Neural progenitor cell (in vitro differentiated cells): ENCODE measurements around the gene RAP1GDS1.

Experiments used
- CTCF ChIP-seq: fragments of 200-600 bp; sonication (generic); IDR thresholded peaks from 2 replicates; pipeline ENCODE4 v1.5.1; 2017; ENCODE audit warnings: antibody characterized with exemption, mild to moderate bottlenecking
- EZH2 ChIP-seq: fragments of 200-600 bp; sonication (generic); IDR thresholded peaks from 2 replicates; pipeline ENCODE4 v1.6.1; 2017; ENCODE audit warnings: antibody characterized with exemption, mild to moderate bottlenecking, moderate library complexity

GRCh38 chr4:98253499-98253898, 7.7 kb upstream of the RAP1GDS1 start:
- TF ChIP-seq CTCF (no peak), EZH2 (no peak)
